OCI-LY1 (cell line): ENCODE results near the gene TYRP1.

Experiments
- CTCF ChIP-seq: fragments of 200-600 bp; sonication (generic), shearing (Covaris generic); IDR thresholded peaks from 2 replicates; pipeline ENCODE4 v1.5.1; 2017; ENCODE audit warnings: mild to moderate bottlenecking, antibody characterized with exemption, low read length, moderate library complexity, mixed read lengths
- EZH2 ChIP-seq: fragments of 200-600 bp; sonication (generic), shearing (Covaris generic); IDR thresholded peaks from 2 replicates; pipeline ENCODE4 v1.8.0; 2017; ENCODE audit warnings: borderline replicate concordance, mixed run types, mild to moderate bottlenecking, antibody characterized with exemption, low read length, moderate library complexity, mixed read lengths

GRCh38 chr9:12748016-12748415 lies 54.8 kb downstream of the TYRP1 start:
- TF ChIP-seq CTCF (no peak), EZH2 (no peak)
